ENCODE data around the gene DNM3. TPM values are rescaled to one million over a fixed set of nuclear protein-coding genes. Genes with fewer than 3 reads are reported as not detected.

Gene DNM3
- total and polyA plus RNA-seq, 9 of the 15 experiments (the other 6 are each of a cell fraction or from before 2014, with no cell fraction given) = 0.08 to 0.36 (median 0.22) TPM; not detected in 1

- TF ChIP-seq PRDM10 (IDR thresholded peaks at IDR 0.05; ENCODE audit: partially characterized antibody) (no peak), RBM17 (IDR thresholded peaks at IDR 0.05; ENCODE audit: borderline replicate concordance, low read depth, low read length) (no peak), PHF21A (IDR thresholded peaks at IDR 0.05; ENCODE audit: borderline replicate concordance, low read depth) (no peak), IFI16 (CRISPR knock-in tag; IDR thresholded peaks at IDR 0.05) (no peak), KAT2B (IDR thresholded peaks at IDR 0.05; ENCODE audit: low read depth, low read length) (no peak)
Measured at GRCh38 chr1:171884475-171884874, 43.2 kb downstream of the DNM3 start (continued).

- H3K36me3 ChIP-seq (ENCODE audit: control insufficient read depth, insufficient read depth, low read length) = no peaks in the 10 kb centered on the region
- DNase-seq (ENCODE audit: extremely low read depth in 1 of 4, low spot score in 3 of 4) = no peak
- intact Hi-C loops (cut with micrococcal nuclease) = no loop called here
- peak; percentile 66 for FAIRE-seq
- no peak overlapping the region for H3K9ac ChIP-seq (ENCODE audit: insufficient read depth in 1 of 2, low read depth in 2 of 2, low read length in 2 of 2)
- no peaks in the 10 kb centered on the region for H3K27me3 ChIP-seq (ENCODE audit: control insufficient read depth in 2 of 2, insufficient read depth in 2 of 2, low read length in 2 of 2)
- H3K27ac ChIP-seq (ENCODE audit: extremely low read depth, low read depth, low read length) = no peak overlapping the region
- H3K9me1 ChIP-seq (ENCODE audit: control insufficient read depth, insufficient read depth, low read length) = no peaks in the 10 kb centered on the region
- H4K20me1 ChIP-seq (replicated peaks; ENCODE audit: control insufficient read depth, insufficient read depth, low read length) = no peaks in the 10 kb centered on the region; the same call in 1 of the 2 replicates
- no TSS peak for BruUV-seq (replicated peaks)
- H3K79me2 ChIP-seq (ENCODE audit: control insufficient read depth, insufficient read depth, low read length) = no peaks in the 10 kb centered on the region
- CTCF ChIA-PET (ENCODE audit: low intra/inter-chr PET ratio) = no interaction called here
- 0% methylated on average over 1 of the region's 1 CpG for WGBS (ENCODE audit: insufficient coverage, low coverage, missing lambda C conversion rate)
- no peaks in the 10 kb centered on the region for H3K9me3 ChIP-seq (replicated peaks; ENCODE audit: control insufficient read depth, insufficient read depth, low read depth, low read length)
- ATAC-seq = no peak
- no peak overlapping the region for H3K4me3 ChIP-seq
- POLR2A ChIA-PET = interaction anchor here (0.7 to 0.9 kb wide), 2 partner anchors 15 to 951 kb away, joined by 3 read pairs; no protein-coding TSS in a partner anchor
- in situ Hi-C loops (cut with MboI) = no loop called here
- H3K4me1 ChIP-seq (replicated peaks in 1 of 2; ENCODE audit: control insufficient read depth in 2 of 2, insufficient read depth in 2 of 2, low read length in 2 of 2) = no peaks in the 10 kb centered on the region
- no peak overlapping the region for H3K4me2 ChIP-seq (ENCODE audit: insufficient read depth, low read length)
- H2AFZ ChIP-seq (ENCODE audit: low read depth, low read length) = no peak overlapping the region
- TF ChIP-seq RBFOX2 (IDR thresholded peaks at IDR 0.05; ENCODE audit: low read depth, low read length) (no peak), ZNF609 (CRISPR knock-in tag; IDR thresholded peaks at IDR 0.05; ENCODE audit: borderline replicate concordance) (no peak), PTRF (tag; IDR thresholded peaks at IDR 0.05) (no peak), ELF2 (CRISPR knock-in tag; IDR thresholded peaks at IDR 0.05) (no peak), XRCC3 (IDR thresholded peaks at IDR 0.05) (no peak), MLX (CRISPR knock-in tag; conservative IDR thresholded peaks at IDR 0.05) (no peak), TCFL5 (CRISPR knock-in tag; conservative IDR thresholded peaks at IDR 0.05) (no peak), NR3C1 (CRISPR knock-in tag; IDR thresholded peaks at IDR 0.05) (no peak)
Measured at GRCh38 chr1:171890131-171890530, 48.8 kb downstream of the DNM3 start.
